Measurements from ENCODE around the gene CRACDL. TPM values are rescaled to one million over a fixed set of nuclear protein-coding genes. Genes with fewer than 3 reads are reported as not detected.

Gene CRACDL
- total RNA-seq, 3 donors from 2014 or later, result 8.0 to 18.1 (median 17.8) TPM

DNA sequence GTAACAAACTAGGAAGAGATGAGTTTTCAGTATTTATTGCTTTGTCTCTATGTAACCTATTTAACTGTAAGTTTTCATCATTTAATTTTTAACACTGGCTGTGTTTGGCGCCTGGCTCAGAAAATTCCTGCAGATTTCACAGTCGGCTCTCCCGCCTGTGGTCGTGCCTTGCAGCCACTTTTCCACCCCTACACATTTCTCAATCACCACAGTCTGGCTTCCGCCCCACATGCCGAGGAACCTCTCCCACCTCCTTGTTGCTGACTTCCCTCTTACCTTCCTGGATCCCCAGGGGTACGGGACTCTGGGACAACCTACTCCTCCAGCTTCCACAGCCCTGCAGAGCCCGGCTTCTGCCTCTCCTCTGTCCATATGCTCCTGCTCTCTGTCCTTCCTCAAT, 163.5 kb downstream of the CRACDL start:
- intact Hi-C loops (cut with DNase I, micrococcal nuclease), result no loop called here
- peaks cover 4% of the 10 kb centered on the region for H3K4me1 ChIP-seq (ENCODE audit: low read depth)
- no peak overlapping the region for H3K4me3 ChIP-seq
- no peak for DNase-seq
- no peaks in the 10 kb centered on the region for H3K9me3 ChIP-seq
- no peak for ATAC-seq
- H3K36me3 ChIP-seq (ENCODE audit: low read depth), result no peaks in the 10 kb centered on the region
- TF ChIP-seq, protein P1, sequence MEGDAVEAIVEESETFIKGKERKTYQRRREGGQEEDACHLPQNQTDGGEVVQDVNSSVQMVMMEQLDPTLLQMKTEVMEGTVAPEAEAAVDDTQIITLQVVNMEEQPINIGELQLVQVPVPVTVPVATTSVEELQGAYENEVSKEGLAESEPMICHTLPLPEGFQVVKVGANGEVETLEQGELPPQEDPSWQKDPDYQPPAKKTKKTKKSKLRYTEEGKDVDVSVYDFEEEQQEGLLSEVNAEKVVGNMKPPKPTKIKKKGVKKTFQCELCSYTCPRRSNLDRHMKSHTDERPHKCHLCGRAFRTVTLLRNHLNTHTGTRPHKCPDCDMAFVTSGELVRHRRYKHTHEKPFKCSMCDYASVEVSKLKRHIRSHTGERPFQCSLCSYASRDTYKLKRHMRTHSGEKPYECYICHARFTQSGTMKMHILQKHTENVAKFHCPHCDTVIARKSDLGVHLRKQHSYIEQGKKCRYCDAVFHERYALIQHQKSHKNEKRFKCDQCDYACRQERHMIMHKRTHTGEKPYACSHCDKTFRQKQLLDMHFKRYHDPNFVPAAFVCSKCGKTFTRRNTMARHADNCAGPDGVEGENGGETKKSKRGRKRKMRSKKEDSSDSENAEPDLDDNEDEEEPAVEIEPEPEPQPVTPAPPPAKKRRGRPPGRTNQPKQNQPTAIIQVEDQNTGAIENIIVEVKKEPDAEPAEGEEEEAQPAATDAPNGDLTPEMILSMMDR (IDR thresholded peaks at IDR 0.05), result no peak

DNA sequence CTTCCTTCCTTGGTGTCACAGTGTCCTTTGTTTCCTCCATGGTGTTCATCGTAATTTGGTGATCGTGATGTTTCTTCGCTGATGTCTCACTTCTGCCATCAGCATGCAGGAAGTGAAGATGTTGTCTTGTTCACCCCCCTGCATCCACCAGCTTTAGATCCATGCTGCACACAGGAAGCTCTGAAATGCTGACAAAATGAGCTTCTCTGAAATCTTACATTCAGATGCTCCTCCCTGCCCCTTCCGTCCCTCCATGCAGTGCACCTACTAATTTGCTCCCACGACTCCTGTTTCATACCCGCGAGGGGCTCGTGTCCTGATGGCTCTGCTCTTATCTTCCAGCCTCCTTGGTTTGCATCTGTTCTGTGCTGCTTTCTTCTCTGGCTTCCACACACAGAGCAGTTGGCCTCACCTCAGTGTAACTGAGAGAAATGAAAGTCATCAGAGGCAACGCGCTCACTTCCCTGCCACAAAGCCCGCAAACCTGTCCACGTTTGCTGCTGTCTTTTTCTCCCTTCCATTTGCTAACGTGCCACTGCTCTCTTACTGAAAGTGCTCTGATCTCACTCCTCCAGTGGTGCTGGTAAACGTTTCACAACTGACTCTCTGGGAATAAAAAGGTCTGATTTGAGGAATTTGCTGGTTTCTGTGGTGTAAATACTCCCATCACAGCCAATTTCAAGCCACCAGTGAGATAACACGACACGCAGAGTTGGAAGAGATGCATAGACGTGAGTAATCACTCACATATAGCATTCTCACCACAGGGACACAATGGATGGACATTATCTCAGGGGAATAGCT, 164.1 kb downstream of the CRACDL start:
- peaks cover 4% of the 10 kb centered on the region for H3K4me1 ChIP-seq (ENCODE audit: low read depth)
- DNase-seq (no peak), ATAC-seq (peak; percentile 57)
- H3K36me3 ChIP-seq (ENCODE audit: low read depth), result no peaks in the 10 kb centered on the region
- no peak overlapping the region for H3K4me3 ChIP-seq
- TF ChIP-seq, protein P1 (IDR thresholded peaks at IDR 0.05), result no peak
- H3K9me3 ChIP-seq, result no peaks in the 10 kb centered on the region
- intact Hi-C loops (cut with DNase I, micrococcal nuclease), result no loop called here

DNA sequence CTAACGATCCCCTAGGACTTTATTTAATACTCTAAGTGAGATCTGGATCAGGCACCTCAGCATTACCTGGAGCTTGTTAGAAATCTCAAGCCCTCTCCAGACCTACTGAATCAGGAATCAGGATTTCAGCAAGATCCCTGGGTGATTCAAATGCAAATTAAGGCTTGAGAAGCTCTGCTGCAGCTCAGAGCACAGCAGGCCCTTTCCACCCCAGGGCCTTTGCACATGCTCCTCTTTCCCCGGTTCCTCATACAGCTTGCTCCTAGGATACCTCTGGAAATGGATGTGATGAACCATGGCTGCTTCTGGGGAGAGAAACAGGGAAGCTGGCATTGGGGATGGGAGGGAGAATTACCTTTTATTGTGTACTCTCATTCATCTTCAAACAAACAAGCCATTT, 164.8 kb downstream of the CRACDL start:
- TF ChIP-seq, protein P1 (IDR thresholded peaks at IDR 0.05), result no peak

DNA sequence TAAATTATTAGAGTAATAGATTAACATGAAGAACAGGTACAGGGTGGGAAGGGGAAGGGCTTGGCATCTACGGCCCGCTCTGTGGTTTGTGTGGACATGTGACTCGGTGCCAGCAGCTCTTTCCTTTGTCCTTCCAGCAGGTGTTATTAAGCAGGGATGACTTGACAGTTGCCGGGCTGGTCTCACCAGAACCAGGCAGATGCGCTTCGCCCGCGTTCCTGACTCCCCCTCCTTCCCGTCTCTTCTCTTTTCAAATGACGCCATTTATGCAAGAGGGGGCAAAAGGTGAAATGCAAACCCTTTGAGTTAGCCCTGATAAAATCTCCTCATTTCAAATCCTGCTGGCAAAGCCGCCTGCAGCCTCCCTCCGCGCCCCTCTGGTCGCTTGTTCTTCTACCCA, 166.2 kb downstream of the CRACDL start:
- Histone ChIP-seq H3K4me3 (no peak overlapping the region), H3K4me1 (ENCODE audit: low read depth) (peaks cover 9% of the 10 kb centered on the region), H3K9me3 (no peaks in the 10 kb centered on the region), H3K36me3 (ENCODE audit: low read depth) (no peaks in the 10 kb centered on the region)
- TF ChIP-seq, protein P1 (IDR thresholded peaks at IDR 0.05), result no peak
- intact Hi-C loops (cut with DNase I, micrococcal nuclease), result no loop called here
- DNase-seq, result no peak
- no peak for ATAC-seq

More for the DNA sequence above, 164.8 kb downstream of the CRACDL start:
- no peak for DNase-seq
- H3K9me3 ChIP-seq, result no peaks in the 10 kb centered on the region
- H3K4me1 ChIP-seq (ENCODE audit: low read depth), result peaks cover 9% of the 10 kb centered on the region
- H3K4me3 ChIP-seq, result no peak overlapping the region
- no peaks in the 10 kb centered on the region for H3K36me3 ChIP-seq (ENCODE audit: low read depth)
- ATAC-seq, result no peak
- intact Hi-C loops (cut with DNase I, micrococcal nuclease), result no loop called here

DNA sequence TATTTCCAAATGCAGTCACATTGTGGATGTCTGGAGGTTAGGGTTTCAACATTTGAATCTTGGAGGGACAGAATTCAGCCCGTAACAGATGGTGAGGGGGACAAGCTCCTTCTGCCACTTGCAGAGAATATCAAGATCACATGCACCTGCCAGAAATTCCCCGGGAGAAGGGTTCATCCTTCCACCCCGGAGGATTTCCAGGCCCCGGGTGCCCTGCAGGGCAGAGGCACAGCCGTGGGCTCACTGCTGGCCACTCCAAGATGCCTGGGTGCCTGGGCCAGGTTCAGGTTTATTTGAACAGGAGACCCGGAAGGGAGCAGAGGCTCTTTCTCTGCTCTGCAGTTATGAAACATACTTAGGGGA, 166.9 kb downstream of the CRACDL start:
- intact Hi-C loops (cut with DNase I, micrococcal nuclease), result no loop called here

More for the DNA sequence above, 166.9 kb downstream of the CRACDL start:
- Histone ChIP-seq H3K4me3 (no peak overlapping the region), H3K9me3 (no peaks in the 10 kb centered on the region), H3K36me3 (ENCODE audit: low read depth) (no peaks in the 10 kb centered on the region), H3K4me1 (ENCODE audit: low read depth) (peaks cover 9% of the 10 kb centered on the region)
- ATAC-seq, result no peak
- DNase-seq, result no peak
- TF ChIP-seq, protein P1 (IDR thresholded peaks at IDR 0.05), result no peak
